H9 (cell line): ENCODE data around the gene LSM4. TPM values are rescaled to one million over a fixed set of nuclear protein-coding genes. Genes with fewer than 3 reads are reported as not detected.
"Not testable (repeated sequence)": the region's sequence is repeated elsewhere in the genome, so short reads cannot be mapped to it uniquely, and the experiment has no call there.

Source experiments
- DNase-seq: peaks from one replicate; pipeline ENCODE4 v3.0.0-alpha.2; 2017
- H2AFZ ChIP-seq: one replicate; pipeline ENCODE4 v1.6.1; 2013; ENCODE audit warnings: mild to moderate bottlenecking, low read length, control low read depth, moderate library complexity
- H2AK5ac ChIP-seq: 2 replicates; pipeline ENCODE4 v1.6.1; 2013; ENCODE audit warnings: low read length, control low read depth, mixed read lengths; ENCODE audit not compliant: insufficient read length
- H2BK120ac ChIP-seq: one replicate; pipeline ENCODE4 v1.6.1; 2013; ENCODE audit warnings: low read depth, mild to moderate bottlenecking, low read length, control low read depth, inconsistent platforms; ENCODE audit not compliant: poor library complexity, severe bottlenecking
- H2BK12ac ChIP-seq: 2 replicates; pipeline ENCODE4 v1.6.1; 2013; ENCODE audit warnings: low read length, control low read depth, mixed read lengths, low read depth; ENCODE audit not compliant: insufficient read length
- H2BK15ac ChIP-seq: 2 replicates; pipeline ENCODE4 v1.6.1; 2013; ENCODE audit warnings: low read depth, low read length, control low read depth
- H2BK20ac ChIP-seq: one replicate; pipeline ENCODE4 v1.6.1; 2013; ENCODE audit warnings: low read depth, mild to moderate bottlenecking, low read length, control low read depth, inconsistent platforms; ENCODE audit not compliant: poor library complexity, severe bottlenecking
- H2BK5ac ChIP-seq: 2 replicates; pipeline ENCODE4 v1.6.1; 2013; ENCODE audit warnings: low read length, control low read depth, mixed read lengths; ENCODE audit not compliant: insufficient read length
- H3K14ac ChIP-seq: 2 replicates; pipeline ENCODE4 v1.6.1; 2013; ENCODE audit warnings: low read length, control low read depth; ENCODE audit not compliant: insufficient read depth
- H3K18ac ChIP-seq: 2 replicates; pipeline ENCODE4 v1.6.1; 2013; ENCODE audit warnings: low read depth, mild to moderate bottlenecking, mixed read lengths, low read length, control low read depth; ENCODE audit not compliant: insufficient read length
- H3K23ac ChIP-seq: 2 replicates; pipeline ENCODE4 v1.6.1; 2013; ENCODE audit warnings: low read length, control low read depth, mixed read lengths, low read depth; ENCODE audit not compliant: insufficient read length
- H3K23me2 ChIP-seq: 2 replicates; pipeline ENCODE4 v1.6.1; 2013; ENCODE audit warnings: low read depth, mild to moderate bottlenecking, mixed read lengths, low read length, control low read depth; ENCODE audit not compliant: insufficient read length, poor library complexity, severe bottlenecking
- H3K27ac ChIP-seq: 2 replicates; pipeline ENCODE4 v1.5.1; 2013; ENCODE audit warnings: low read length, control low read depth, mixed read lengths, low read depth; ENCODE audit not compliant: insufficient read length
- H3K27me3 ChIP-seq: 2 replicates; pipeline ENCODE4 v1.6.1; 2013; ENCODE audit warnings: low read length, control low read depth, inconsistent platforms; ENCODE audit not compliant: insufficient read depth
- H3K4ac ChIP-seq: 2 replicates; pipeline ENCODE4 v1.6.1; 2013; ENCODE audit warnings: low read depth, mild to moderate bottlenecking, control low read depth, inconsistent platforms, low read length, moderate library complexity
- H3K4me1 ChIP-seq: 2 replicates; pipeline ENCODE4 v1.6.1; 2013; ENCODE audit warnings: low read length, control low read depth, inconsistent platforms; ENCODE audit not compliant: insufficient read depth
- H3K4me2 ChIP-seq: 2 replicates; pipeline ENCODE4 v1.6.1; 2013; ENCODE audit warnings: low read length, control low read depth, mixed read lengths; ENCODE audit not compliant: insufficient read length, insufficient read depth
- H3K56ac ChIP-seq: 2 replicates; pipeline ENCODE4 v1.6.1; 2013; ENCODE audit warnings: low read depth, mild to moderate bottlenecking, mixed read lengths, low read length, control low read depth; ENCODE audit not compliant: insufficient read length
- H3K79me1 ChIP-seq: 2 replicates; pipeline ENCODE4 v1.6.1; 2013; ENCODE audit warnings: low read depth, mild to moderate bottlenecking, moderate library complexity, low read length, control low read depth, inconsistent platforms; ENCODE audit not compliant: insufficient read depth, poor library complexity, severe bottlenecking
- H3K79me2 ChIP-seq: 2 replicates; pipeline ENCODE4 v1.6.1; 2013; ENCODE audit warnings: low read length, control low read depth, inconsistent platforms; ENCODE audit not compliant: insufficient read depth
- H3K9ac ChIP-seq: 2 replicates; pipeline ENCODE4 v1.6.1; 2013; ENCODE audit warnings: low read length, control low read depth, mixed read lengths; ENCODE audit not compliant: insufficient read length; ENCODE audit errors: extremely low read depth
- H3K9me3 ChIP-seq: one replicate; pipeline ENCODE4 v1.6.1; 2013; ENCODE audit warnings: low read depth, low read length, inconsistent platforms; ENCODE audit not compliant: control insufficient read depth
- H3T11ph ChIP-seq: one replicate; pipeline ENCODE4 v1.6.1; 2013; ENCODE audit warnings: mild to moderate bottlenecking, low read length, control low read depth, inconsistent platforms
- H4K20me1 ChIP-seq: one replicate; pipeline ENCODE4 v1.6.1; 2013; ENCODE audit not compliant: control insufficient read depth, insufficient read length, insufficient read depth
- H4K5ac ChIP-seq: 2 replicates; pipeline ENCODE4 v1.6.1; 2013; ENCODE audit warnings: low read depth, mild to moderate bottlenecking, mixed read lengths, low read length, control low read depth; ENCODE audit not compliant: insufficient read length
- H4K8ac ChIP-seq: replicated peaks from 2 replicates; pipeline ENCODE4 v1.6.1; 2013; ENCODE audit warnings: low read length, control low read depth, mixed read lengths, low read depth; ENCODE audit not compliant: insufficient read length
- H4K91ac ChIP-seq: 2 replicates; pipeline ENCODE4 v1.6.1; 2013; ENCODE audit warnings: low read depth, mild to moderate bottlenecking, moderate library complexity, mixed read lengths, low read length, control low read depth; ENCODE audit not compliant: insufficient read length
- H3K27ac Mint-ChIP-seq, 3 experiments: 2 replicates in 2 of 3; 3 replicates in 1 of 3; pipeline ENCODE4 v1.8.0; 2020 to 2021; ENCODE audit warnings: mixed read lengths in 3 of 3, mild to moderate bottlenecking in 1 of 3, moderate library complexity in 1 of 3
- H3K27me3 Mint-ChIP-seq: 2 replicates; pipeline ENCODE4 v1.8.0; 2021; ENCODE audit warnings: low read depth, mild to moderate bottlenecking, moderate library complexity, mixed read lengths
- H3K36me3 Mint-ChIP-seq, 3 experiments: 2 replicates in 2 of 3; 3 replicates in 1 of 3; pipeline ENCODE4 v1.8.0; 2020 to 2021; ENCODE audit warnings: low read depth in 3 of 3, mixed read lengths in 3 of 3; ENCODE audit not compliant: insufficient read depth in 1 of 3
- H3K4me1 Mint-ChIP-seq, 2 experiments: 2 replicates each; pipeline ENCODE4 v1.8.0; 2020; ENCODE audit warnings: mixed read lengths in 2 of 2
- H3K4me3 Mint-ChIP-seq, 2 experiments: 2 replicates in 1 of 2; 3 replicates in 1 of 2; pipeline ENCODE4 v1.8.0; 2020 to 2021; ENCODE audit warnings: mild to moderate bottlenecking in 2 of 2, mixed read lengths in 2 of 2, moderate library complexity in 1 of 2
- H3K9me3 Mint-ChIP-seq, 2 experiments: 2 replicates in 1 of 2; 3 replicates in 1 of 2; pipeline ENCODE4 v1.8.0; 2020; ENCODE audit warnings: mild to moderate bottlenecking in 2 of 2, mixed read lengths in 2 of 2, moderate library complexity in 1 of 2
- CTCF ChIP-seq: fragments of 200-600 bp; sonication (generic); conservative IDR thresholded peaks from 3 replicates; pipeline ENCODE4 v1.8.0; 2021; ENCODE audit warnings: antibody characterized with exemption, mild to moderate bottlenecking
- WGBS: extraction: QIAGEN DNeasy Blood & Tissue Kit; methylation state at CpG from one replicate; pipeline ENCODE4 v1.1.7; 2013; ENCODE audit warnings: missing lambda C conversion rate, low lambda C conversion rate, mixed read lengths; ENCODE audit not compliant: insufficient read length; ENCODE audit errors: extremely low coverage; 5-methylcytosine and 5-hydroxymethylcytosine counted together
- total RNA-seq: library from RNA; stranded (reverse); gene quantifications from 2 replicates; pipeline ENCODE4 v1.2.1, GENCODE V29; 2021

Gene LSM4
- total RNA-seq, 1 experiment from 2014 or later, result 342 TPM

GRCh38 chr19:18326772-18327171 is 3.9 kb upstream of the LSM4 start:
- no peak overlapping the region for H3K23ac ChIP-seq
- WGBS, result no CpG with 5 or more reads among the region's 5 CpGs
- H3K27me3 Mint-ChIP-seq, result peaks cover 1% of the 10 kb centered on the region; the same call in 1 of the 2 replicates

GRCh38 chr19:18324373-18324731 is 1.5 kb upstream of the LSM4 start:
- not testable (repeated sequence) for DNase-seq, H4K5ac ChIP-seq, H3K56ac ChIP-seq, H3K27me3 Mint-ChIP-seq, H2BK15ac ChIP-seq, H3K27ac ChIP-seq, H4K20me1 ChIP-seq, H2BK5ac ChIP-seq, H3K4me2 ChIP-seq, H4K8ac ChIP-seq, H3K4ac ChIP-seq, H2AFZ ChIP-seq, H2BK20ac ChIP-seq, H3K23ac ChIP-seq, H3K79me1 ChIP-seq, H3K4me1 ChIP-seq, H3K18ac ChIP-seq, H2BK12ac ChIP-seq, H2BK120ac ChIP-seq, H3K9me3 Mint-ChIP-seq, H3T11ph ChIP-seq, H4K91ac ChIP-seq, H3K27me3 ChIP-seq, H3K14ac ChIP-seq, H3K9me3 ChIP-seq, H3K9ac ChIP-seq, H2AK5ac ChIP-seq
- Mint-ChIP-seq H3K4me3 (peak overlapping the region in 1 of 2 experiments; percentile 88; a peak in 1 of 5 replicates), H3K4me1 (peaks cover 30 to 39% of the 10 kb centered on the region in 2 experiments), H3K27ac (peak overlapping the region in 1 of 3 experiments; percentile 78; a peak in 2 of 7 replicates), H3K36me3 (peaks cover 15 to 23% (median 18%) of the 10 kb centered on the region in 3 experiments)
- Histone ChIP-seq H3K23me2 (peaks cover 16% of the 10 kb centered on the region), H3K79me2 (peaks cover 25% of the 10 kb centered on the region; the same call in 1 of the 2 replicates)
- WGBS, result no CpG with 5 or more reads among the region's 6 CpGs

More at GRCh38 chr19:18326772-18327171, 3.9 kb upstream of the LSM4 start:
- no peak overlapping the region for H4K91ac ChIP-seq
- no peak overlapping the region for H3K14ac ChIP-seq
- H3K4ac ChIP-seq, result no peak overlapping the region
- H3K79me2 ChIP-seq, result peaks cover 9% of the 10 kb centered on the region; the same call in 1 of the 2 replicates
- no peak overlapping the region for H3K27ac Mint-ChIP-seq
- H3K4me3 Mint-ChIP-seq, result no peak overlapping the region
- no peak overlapping the region for H2BK120ac ChIP-seq
- H3K27ac ChIP-seq, result no peak overlapping the region
- H3K9me3 Mint-ChIP-seq, result no peaks in the 10 kb centered on the region
- H3K4me1 Mint-ChIP-seq, result peaks cover 22 to 28% of the 10 kb centered on the region in 2 experiments
- no peak overlapping the region for H2BK12ac ChIP-seq
- peaks cover 15% of the 10 kb centered on the region for H3K23me2 ChIP-seq
- no peak overlapping the region for H2AFZ ChIP-seq
- no peak overlapping the region for H4K5ac ChIP-seq
- no peaks in the 10 kb centered on the region for H4K20me1 ChIP-seq
- H3K36me3 Mint-ChIP-seq, result 0 out of 7 replicates have a peak, but pooled peaks cover 0 to 1% (median 0%) of the 10 kb centered on the region in 3 experiments
- no peaks in the 10 kb centered on the region for H3K27me3 ChIP-seq
- no peaks in the 10 kb centered on the region for H3K79me1 ChIP-seq
- H3K56ac ChIP-seq, result no peak overlapping the region
- H3K4me1 ChIP-seq, result peaks cover 4% of the 10 kb centered on the region; the same call in 1 of the 2 replicates
- 0 out of 2 replicates have a peak overlapping the region, but pooled peaks have one; percentile 53 for H2BK15ac ChIP-seq
- TF ChIP-seq CTCF, result no peak
- H4K8ac ChIP-seq, result no peak overlapping the region
- H2BK20ac ChIP-seq, result no peak overlapping the region
- no peak overlapping the region for H3K9ac ChIP-seq
- no peak overlapping the region for H3K18ac ChIP-seq
- no peak overlapping the region for H3K4me2 ChIP-seq
- H2BK5ac ChIP-seq, result no peak overlapping the region
- H3T11ph ChIP-seq, result no peak overlapping the region
- no peak overlapping the region for H2AK5ac ChIP-seq
- no peaks in the 10 kb centered on the region for H3K9me3 ChIP-seq
- no peak for DNase-seq
